Large intestine (tissue), 3 donors: ENCODE measurements around the gene ADARB2. TPM values are rescaled to one million over a fixed set of nuclear protein-coding genes. Genes with fewer than 3 reads are reported as not detected.

Source experiments
- DNase-seq, 2 donors: peaks; one replicate each; pipeline versions ENCODE4 v3.0.0 to v3.0.0-alpha.2; 2013
- H3K27ac ChIP-seq: one replicate; pipeline ENCODE4 v1.5.1; 2013; ENCODE audit warnings: low read length
- H3K27me3 ChIP-seq: 2 replicates; pipeline ENCODE4 v1.6.1; 2013; ENCODE audit warnings: low read length; ENCODE audit not compliant: control insufficient read depth, insufficient read depth
- H3K36me3 ChIP-seq: 2 replicates; pipeline ENCODE4 v1.6.1; 2013; ENCODE audit warnings: low read length; ENCODE audit not compliant: control insufficient read depth, insufficient read depth
- H3K4me1 ChIP-seq: one replicate; pipeline ENCODE4 v1.6.1; 2013; ENCODE audit warnings: low read length; ENCODE audit not compliant: control insufficient read depth, insufficient read depth
- H3K4me3 ChIP-seq: one replicate; pipeline ENCODE4 v1.5.1; 2013; ENCODE audit warnings: low read length
- H3K9me3 ChIP-seq: one replicate; pipeline ENCODE4 v1.6.1; 2013; ENCODE audit warnings: mild to moderate bottlenecking, low read depth, low read length, moderate library complexity; ENCODE audit not compliant: control insufficient read depth
- WGBS: methylation state at CpG from one replicate; pipeline ENCODE4 v1.1.5; 2013; ENCODE audit warnings: low lambda C conversion rate; ENCODE audit not compliant: insufficient coverage; 5-methylcytosine and 5-hydroxymethylcytosine counted together
- polyA plus RNA-seq: library from polyadenylated mRNA; unstranded; fragments of 120-200 nt; gene quantifications from one replicate; pipeline ENCODE4 v1.2.1, GENCODE V29; 2013

Gene ADARB2
- polyA plus RNA-seq, 1 donor, result 0.52 TPM

- no peaks in the 10 kb centered on the region for H3K4me1 ChIP-seq
- WGBS, result no CpG with 5 or more reads among the region's 1 CpG
- H3K27me3 ChIP-seq, result no peaks in the 10 kb centered on the region
- H3K27ac ChIP-seq, result no peak overlapping the region
- H3K4me3 ChIP-seq, result no peak overlapping the region
- no peaks in the 10 kb centered on the region for H3K36me3 ChIP-seq
- no peaks in the 10 kb centered on the region for H3K9me3 ChIP-seq
- DNase-seq, result no peak
Measured at GRCh38 chr10:1597370-1598146, 139.8 kb downstream of the ADARB2 start.

GRCh38 chr10:1596482-1597099 is 140.7 kb downstream of the ADARB2 start:
- H3K27me3 ChIP-seq, result no peaks in the 10 kb centered on the region
- no peaks in the 10 kb centered on the region for H3K9me3 ChIP-seq
- H3K27ac ChIP-seq, result no peak overlapping the region
- no CpG with 5 or more reads among the region's 18 CpGs for WGBS
- no peak for DNase-seq
- H3K4me3 ChIP-seq, result no peak overlapping the region
- H3K4me1 ChIP-seq, result no peaks in the 10 kb centered on the region
- no peaks in the 10 kb centered on the region for H3K36me3 ChIP-seq

- no peaks in the 10 kb centered on the region for H3K27me3 ChIP-seq
Measured at GRCh38 chr10:1595726-1596125, 141.6 kb downstream of the ADARB2 start.

GRCh38 chr10:1595242-1595600 is 142.1 kb downstream of the ADARB2 start:
- DNase-seq, result no peak
- Histone ChIP-seq H3K4me1 (no peaks in the 10 kb centered on the region), H3K27ac (no peak overlapping the region), H3K9me3 (no peaks in the 10 kb centered on the region), H3K36me3 (no peaks in the 10 kb centered on the region), H3K4me3 (no peak overlapping the region), H3K27me3 (no peaks in the 10 kb centered on the region)
- 60% methylated on average over 1 of the region's 6 CpGs for WGBS

More at GRCh38 chr10:1595726-1596125, 141.6 kb downstream of the ADARB2 start:
- DNase-seq, result no peak
- WGBS, result no CpG with 5 or more reads among the region's 5 CpGs
- Histone ChIP-seq H3K36me3 (no peaks in the 10 kb centered on the region), H3K9me3 (no peaks in the 10 kb centered on the region), H3K4me3 (no peak overlapping the region), H3K4me1 (no peaks in the 10 kb centered on the region), H3K27ac (no peak overlapping the region)

- Histone ChIP-seq H3K4me1 (no peaks in the 10 kb centered on the region), H3K36me3 (no peaks in the 10 kb centered on the region), H3K9me3 (no peaks in the 10 kb centered on the region), H3K27ac (no peak overlapping the region), H3K4me3 (no peak overlapping the region), H3K27me3 (no peaks in the 10 kb centered on the region)
- WGBS, result 51% methylated on average over 4 of the region's 20 CpGs
- peak in 1 of 2 donors; percentile 9 for DNase-seq
Measured at GRCh38 chr10:1594372-1595241, 142.7 kb downstream of the ADARB2 start.

GRCh38 chr10:1591742-1592141 is 145.6 kb downstream of the ADARB2 start:
- H3K4me1 ChIP-seq, result no peaks in the 10 kb centered on the region
- H3K9me3 ChIP-seq, result no peaks in the 10 kb centered on the region
- H3K4me3 ChIP-seq, result no peak overlapping the region
- DNase-seq, result no peak
- no peaks in the 10 kb centered on the region for H3K36me3 ChIP-seq
- no peak overlapping the region for H3K27ac ChIP-seq
- H3K27me3 ChIP-seq, result no peaks in the 10 kb centered on the region
- WGBS, result no CpG with 5 or more reads among the region's 8 CpGs

- no peak overlapping the region for H3K4me3 ChIP-seq
- H3K9me3 ChIP-seq, result no peaks in the 10 kb centered on the region
- no peak overlapping the region for H3K27ac ChIP-seq
- no peaks in the 10 kb centered on the region for H3K27me3 ChIP-seq
- DNase-seq, result no peak
- H3K4me1 ChIP-seq, result no peaks in the 10 kb centered on the region
- H3K36me3 ChIP-seq, result no peaks in the 10 kb centered on the region
- 89% methylated on average over 5 of the region's 12 CpGs for WGBS
Measured at GRCh38 chr10:1591045-1591444, 146.3 kb downstream of the ADARB2 start.

- Histone ChIP-seq H3K4me3 (no peak overlapping the region), H3K9me3 (no peaks in the 10 kb centered on the region), H3K36me3 (no peaks in the 10 kb centered on the region), H3K27me3 (no peaks in the 10 kb centered on the region), H3K4me1 (no peaks in the 10 kb centered on the region), H3K27ac (no peak overlapping the region)
- DNase-seq, result no peak
- WGBS, result no CpG with 5 or more reads among the region's 17 CpGs
Measured at GRCh38 chr10:1589257-1589656, 148.1 kb downstream of the ADARB2 start.

GRCh38 chr10:1582739-1583138 is 154.6 kb downstream of the ADARB2 start:
- WGBS, result no CpG with 5 or more reads among the region's 4 CpGs
- Histone ChIP-seq H3K27ac (no peak overlapping the region), H3K36me3 (no peaks in the 10 kb centered on the region), H3K4me3 (no peak overlapping the region), H3K9me3 (no peaks in the 10 kb centered on the region), H3K4me1 (no peaks in the 10 kb centered on the region), H3K27me3 (no peaks in the 10 kb centered on the region)
- no peak for DNase-seq

- H3K27me3 ChIP-seq, result no peaks in the 10 kb centered on the region
- no peaks in the 10 kb centered on the region for H3K4me1 ChIP-seq
- no peaks in the 10 kb centered on the region for H3K36me3 ChIP-seq
- H3K9me3 ChIP-seq, result no peaks in the 10 kb centered on the region
- H3K4me3 ChIP-seq, result no peak overlapping the region
- WGBS, result no CpG with 5 or more reads among the region's 11 CpGs
- no peak for DNase-seq
- no peak overlapping the region for H3K27ac ChIP-seq
Measured at GRCh38 chr10:1581189-1581588, 156.1 kb downstream of the ADARB2 start.
